Right renal pelvis (tissue), 4 donors: ENCODE measurements around the gene C1orf167. TPM values are rescaled to one million over a fixed set of nuclear protein-coding genes. Genes with fewer than 3 reads are reported as not detected.

ENCODE experiments used
- DNase-seq, 4 donors: peaks; one replicate each; pipeline ENCODE4 v3.0.0-alpha.2; 2013; ENCODE audit warnings: low read depth in 4 of 4, low spot score in 3 of 4, missing footprints in 1 of 4
- polyA plus RNA-seq, 4 donors: library from polyadenylated mRNA; unstranded; fragments of 120-200 nt; gene quantifications; one replicate each; pipeline ENCODE4 v1.2.1, GENCODE V29; 2013; ENCODE audit not compliant: insufficient read length in 4 of 4

Gene C1orf167
- polyA plus RNA-seq, 4 donors: 0.27 to 0.65 (median 0.37) TPM; not detected in 1

- no peak for DNase-seq
Measured at GRCh38 chr1:11782127-11782708, 20.2 kb downstream of the C1orf167 start.

GRCh38 chr1:11783556-11783955, 21.6 kb downstream of the C1orf167 start:
- no peak for DNase-seq

- DNase-seq: no peak
Measured at GRCh38 chr1:11784256-11784992, 22.4 kb downstream of the C1orf167 start.

GRCh38 chr1:11784993-11785769, 23.2 kb downstream of the C1orf167 start:
- no peak for DNase-seq

GRCh38 chr1:11786168-11786567, 24.2 kb downstream of the C1orf167 start:
- DNase-seq: no peak

GRCh38 chr1:11787251-11787803, 25.3 kb downstream of the C1orf167 start:
- DNase-seq: no peak

- no peak for DNase-seq
Measured at GRCh38 chr1:11787804-11788436, 25.9 kb downstream of the C1orf167 start.

- no peak for DNase-seq
Measured at GRCh38 chr1:11788549-11789053, 26.6 kb downstream of the C1orf167 start.

- no peak for DNase-seq
Measured at GRCh38 chr1:11789126-11790067, 27.4 kb downstream of the C1orf167 start.

GRCh38 chr1:11790101-11790879, 28.3 kb downstream of the C1orf167 start:
- DNase-seq: no peak

GRCh38 chr1:11790880-11791715, 29.1 kb downstream of the C1orf167 start:
- no peak for DNase-seq

- no peak for DNase-seq
Measured at GRCh38 chr1:11792106-11792505, 30.1 kb downstream of the C1orf167 start.

GRCh38 chr1:11793819-11794218, 31.8 kb downstream of the C1orf167 start:
- DNase-seq: no peak

GRCh38 chr1:11794446-11795237, 32.6 kb downstream of the C1orf167 start:
- no peak for DNase-seq

- no peak for DNase-seq
Measured at GRCh38 chr1:11795238-11795890, 33.4 kb downstream of the C1orf167 start.

GRCh38 chr1:11796036-11796828, 34.2 kb downstream of the C1orf167 start:
- DNase-seq: no peak
